ENCODE results near the gene DNAAF9.

- TF ChIP-seq POLR2A (IDR thresholded peaks at IDR 0.05): no peak
- TF ChIP-seq, protein P1, sequence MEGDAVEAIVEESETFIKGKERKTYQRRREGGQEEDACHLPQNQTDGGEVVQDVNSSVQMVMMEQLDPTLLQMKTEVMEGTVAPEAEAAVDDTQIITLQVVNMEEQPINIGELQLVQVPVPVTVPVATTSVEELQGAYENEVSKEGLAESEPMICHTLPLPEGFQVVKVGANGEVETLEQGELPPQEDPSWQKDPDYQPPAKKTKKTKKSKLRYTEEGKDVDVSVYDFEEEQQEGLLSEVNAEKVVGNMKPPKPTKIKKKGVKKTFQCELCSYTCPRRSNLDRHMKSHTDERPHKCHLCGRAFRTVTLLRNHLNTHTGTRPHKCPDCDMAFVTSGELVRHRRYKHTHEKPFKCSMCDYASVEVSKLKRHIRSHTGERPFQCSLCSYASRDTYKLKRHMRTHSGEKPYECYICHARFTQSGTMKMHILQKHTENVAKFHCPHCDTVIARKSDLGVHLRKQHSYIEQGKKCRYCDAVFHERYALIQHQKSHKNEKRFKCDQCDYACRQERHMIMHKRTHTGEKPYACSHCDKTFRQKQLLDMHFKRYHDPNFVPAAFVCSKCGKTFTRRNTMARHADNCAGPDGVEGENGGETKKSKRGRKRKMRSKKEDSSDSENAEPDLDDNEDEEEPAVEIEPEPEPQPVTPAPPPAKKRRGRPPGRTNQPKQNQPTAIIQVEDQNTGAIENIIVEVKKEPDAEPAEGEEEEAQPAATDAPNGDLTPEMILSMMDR (IDR thresholded peaks at IDR 0.05): no peak
Observed at GRCh38 chr20:3414122-3414521, 6.7 kb upstream of the DNAAF9 start.

Measured in testis (tissue), 2 donors.